GM23248 (cell line): ENCODE data around the gene STOX1. TPM values are rescaled to one million over a fixed set of nuclear protein-coding genes. Genes with fewer than 3 reads are reported as not detected.
"Not testable (repeated sequence)": the region's sequence is repeated elsewhere in the genome, so short reads cannot be mapped to it uniquely, and the experiment has no call there.

ENCODE experiments used
- DNase-seq: peaks from one replicate; pipeline ENCODE4 v3.0.0-alpha.2; 2015
- H2AFZ ChIP-seq: fragments of 200-600 bp; sonication (generic); 2 replicates; pipeline ENCODE4 v1.6.1; 2016; ENCODE audit warnings: antibody characterized with exemption
- H3F3A ChIP-seq: fragments of 200-600 bp; sonication (generic); 2 replicates; pipeline ENCODE4 v1.6.1; 2016; ENCODE audit warnings: mild to moderate bottlenecking, antibody characterized with exemption, mixed run types; ENCODE audit not compliant: insufficient read depth
- H3K27ac ChIP-seq: fragments of 200-600 bp; sonication (generic); 2 replicates; pipeline ENCODE4 v1.5.1; 2016; ENCODE audit warnings: mild to moderate bottlenecking
- H3K27me3 ChIP-seq: fragments of 200-600 bp; sonication (generic); replicated peaks from 2 replicates; pipeline ENCODE4 v1.6.1; 2016; ENCODE audit warnings: mild to moderate bottlenecking; ENCODE audit not compliant: insufficient read depth
- H3K36me3 ChIP-seq: fragments of 200-600 bp; sonication (generic); 2 replicates; pipeline ENCODE4 v1.6.1; 2016; ENCODE audit warnings: low read depth, mild to moderate bottlenecking
- H3K4me1 ChIP-seq: fragments of 200-600 bp; sonication (generic); 2 replicates; pipeline ENCODE4 v1.6.1; 2016; ENCODE audit warnings: mild to moderate bottlenecking; ENCODE audit not compliant: insufficient read depth
- H3K4me2 ChIP-seq: fragments of 200-600 bp; sonication (generic); one replicate; pipeline ENCODE4 v1.6.1; 2016; ENCODE audit warnings: mild to moderate bottlenecking; ENCODE audit not compliant: unreplicated experiment
- H3K4me3 ChIP-seq: fragments of 200-600 bp; sonication (generic); 2 replicates; pipeline ENCODE4 v1.5.1; 2016; ENCODE audit warnings: mild to moderate bottlenecking
- H3K79me2 ChIP-seq: fragments of 200-600 bp; sonication (generic); 2 replicates; pipeline ENCODE4 v1.6.1; 2016; ENCODE audit warnings: mild to moderate bottlenecking; ENCODE audit not compliant: insufficient read depth
- H3K9ac ChIP-seq: fragments of 200-600 bp; sonication (generic); 2 replicates; pipeline ENCODE4 v1.6.1; 2016; ENCODE audit warnings: mild to moderate bottlenecking
- H3K9me2 ChIP-seq: fragments of 200-600 bp; sonication (generic); 2 replicates; pipeline ENCODE4 v1.6.1; 2016; ENCODE audit warnings: mixed run types, mild to moderate bottlenecking, moderate library complexity; ENCODE audit not compliant: insufficient read depth
- H3K9me3 ChIP-seq: fragments of 200-600 bp; sonication (generic); one replicate; pipeline ENCODE4 v1.6.1; 2017; ENCODE audit warnings: low read depth
- H4K20me1 ChIP-seq: fragments of 200-600 bp; sonication (generic); 2 replicates; pipeline ENCODE4 v1.6.0; 2016; ENCODE audit not compliant: insufficient read depth
- EZH2 ChIP-seq: fragments of 200-600 bp; sonication (generic); IDR thresholded peaks from 2 replicates; pipeline ENCODE4 v1.6.1; 2018; ENCODE audit warnings: antibody characterized with exemption, mild to moderate bottlenecking; ENCODE audit not compliant: insufficient read depth, poor library complexity, severe bottlenecking
- EZH2phosphoT487 ChIP-seq: fragments of 200-600 bp; sonication (generic); IDR thresholded peaks from 2 replicates; pipeline ENCODE4 v1.6.1; 2018; ENCODE audit warnings: antibody characterized with exemption, moderate library complexity, mild to moderate bottlenecking, low read depth; ENCODE audit not compliant: insufficient read depth
- WGBS, 2 experiments: methylation state at CpG; one replicate each; pipeline ENCODE4 v1.1.6; 2015 to 2017; ENCODE audit warnings: low lambda C conversion rate in 2 of 2, low coverage in 1 of 2; ENCODE audit errors: missing lambda C conversion rate in 2 of 2; 5-methylcytosine and 5-hydroxymethylcytosine counted together
- in situ Hi-C: fragments of 300-500 bp; cut with MboI; formaldehyde crosslinking; loops from 2 replicates; pipeline ENCODE4 v1.15.0; 2020
- polyA plus RNA-seq: library from polyadenylated mRNA; unstranded; fragments of >200 nt; fragmentation: Nextera tagmentation; extraction: Ambion mirVana; gene quantifications from 2 replicates; pipeline ENCODE4 v1.2.1, GENCODE V29; 2016
- total RNA-seq: library from RNA; depleted of rRNA; stranded (reverse); fragments of >200 nt; shearing (Covaris generic); gene quantifications from 2 replicates; pipeline ENCODE4 v1.2.3, GENCODE V29; 2014

STOX1 gene
- total and polyA plus RNA-seq, 2 experiments from 2014 or later = not detected

GRCh38 chr10:68857005-68857404, 29.7 kb downstream of the STOX1 start:
- DNase-seq = no peak
- no peaks in the 10 kb centered on the region for H3K79me2 ChIP-seq
- no peaks in the 10 kb centered on the region for H3K36me3 ChIP-seq
- no peak overlapping the region for H3K27ac ChIP-seq
- H3K9me2 ChIP-seq = no peaks in the 10 kb centered on the region
- peaks cover 22% of the 10 kb centered on the region for H3K27me3 ChIP-seq
- TF ChIP-seq EZH2 = no peak
- TF ChIP-seq EZH2phosphoT487 = no peak
- H3K4me3 ChIP-seq = no peak overlapping the region
- in situ Hi-C loops = no loop called here
- 28 to 42% methylated on average over 2 of the region's 2 CpGs for WGBS, 2 experiments
- H3K9ac ChIP-seq = no peak overlapping the region
- H3K4me1 ChIP-seq = no peaks in the 10 kb centered on the region
- no peaks in the 10 kb centered on the region for H4K20me1 ChIP-seq
- no peaks in the 10 kb centered on the region for H3K9me3 ChIP-seq
- H3F3A ChIP-seq = no peaks in the 10 kb centered on the region
- no peak overlapping the region for H3K4me2 ChIP-seq
- no peak overlapping the region for H2AFZ ChIP-seq

GRCh38 chr10:68861253-68861652, 33.9 kb downstream of the STOX1 start:
- 47 to 53% methylated on average over 5 of the region's 5 CpGs for WGBS, 2 experiments
- H3K27me3 ChIP-seq = peaks cover 22% of the 10 kb centered on the region; the same call in 1 of the 2 replicates
- no peak for TF ChIP-seq EZH2
- no peak for TF ChIP-seq EZH2phosphoT487

GRCh38 chr10:68864611-68865010, 37.3 kb downstream of the STOX1 start:
- H2AFZ ChIP-seq = no peak overlapping the region
- H4K20me1 ChIP-seq = no peaks in the 10 kb centered on the region
- H3K9me2 ChIP-seq = no peaks in the 10 kb centered on the region
- in situ Hi-C loops = no loop called here
- H3F3A ChIP-seq = no peaks in the 10 kb centered on the region
- no peak overlapping the region for H3K4me2 ChIP-seq
- no peaks in the 10 kb centered on the region for H3K9me3 ChIP-seq
- WGBS, 2 experiments = 38 to 43% methylated on average over 1 of the region's 1 CpG
- no peak for TF ChIP-seq EZH2phosphoT487
- TF ChIP-seq EZH2 = no peak
- H3K9ac ChIP-seq = no peak overlapping the region
- H3K79me2 ChIP-seq = no peaks in the 10 kb centered on the region
- no peak for DNase-seq
- H3K36me3 ChIP-seq = no peaks in the 10 kb centered on the region
- H3K4me3 ChIP-seq = no peak overlapping the region
- H3K4me1 ChIP-seq = no peaks in the 10 kb centered on the region
- no peak overlapping the region for H3K27ac ChIP-seq
- no peaks in the 10 kb centered on the region for H3K27me3 ChIP-seq

More at GRCh38 chr10:68861253-68861652, 33.9 kb downstream of the STOX1 start:
- Histone ChIP-seq H3K36me3 (no peaks in the 10 kb centered on the region), H3K79me2 (no peaks in the 10 kb centered on the region), H2AFZ (no peak overlapping the region), H3K9ac (no peak overlapping the region), H3K9me3 (no peaks in the 10 kb centered on the region), H3K4me3 (no peak overlapping the region), H3K4me1 (no peaks in the 10 kb centered on the region), H3K4me2 (no peak overlapping the region), H3K27ac (no peak overlapping the region), H3K9me2 (no peaks in the 10 kb centered on the region), H4K20me1 (no peaks in the 10 kb centered on the region), H3F3A (no peaks in the 10 kb centered on the region)
- peak; percentile 3 for DNase-seq
- in situ Hi-C loops = no loop called here

- H3K36me3 ChIP-seq, H3K9me3 ChIP-seq, H3K9ac ChIP-seq, H3K27me3 ChIP-seq, H3K27ac ChIP-seq, in situ Hi-C loops, H3K79me2 ChIP-seq, H2AFZ ChIP-seq, DNase-seq, H3K9me2 ChIP-seq, H3K4me3 ChIP-seq, H4K20me1 ChIP-seq, H3K4me2 ChIP-seq: not testable (repeated sequence)
- WGBS, 2 experiments = 76 to 84% methylated on average over 8 of the region's 8 CpGs
- Histone ChIP-seq H3F3A (peaks cover 10% of the 10 kb centered on the region), H3K4me1 (peaks cover 24% of the 10 kb centered on the region; the same call in 1 of the 2 replicates)
Measured at GRCh38 chr10:68868173-68868572, 40.8 kb downstream of the STOX1 start.

GRCh38 chr10:68869623-68870022, 42.3 kb downstream of the STOX1 start:
- H3K79me2 ChIP-seq = no peaks in the 10 kb centered on the region
- no peak overlapping the region for H3K9ac ChIP-seq
- H2AFZ ChIP-seq = no peak overlapping the region
- no peaks in the 10 kb centered on the region for H3K27me3 ChIP-seq
- peaks cover 10% of the 10 kb centered on the region for H3F3A ChIP-seq
- in situ Hi-C loops = no loop called here
- H3K9me3 ChIP-seq = no peaks in the 10 kb centered on the region
- H3K36me3 ChIP-seq = no peaks in the 10 kb centered on the region
- peaks cover 24% of the 10 kb centered on the region; the same call in 1 of the 2 replicates for H3K4me1 ChIP-seq
- H3K4me2 ChIP-seq = no peak overlapping the region
- no peak overlapping the region for H3K4me3 ChIP-seq
- H4K20me1 ChIP-seq = no peaks in the 10 kb centered on the region
- peak; percentile 21 for DNase-seq
- TF ChIP-seq EZH2phosphoT487 = no peak
- no peak for TF ChIP-seq EZH2
- H3K27ac ChIP-seq = no peak overlapping the region
- WGBS, 2 experiments = 47 to 50% methylated on average over 2 of the region's 2 CpGs
- H3K9me2 ChIP-seq = no peaks in the 10 kb centered on the region
